SU-DHL-6 (cell line): ENCODE results near the gene PDZD2.

Experiments
- EZH2phosphoT487 ChIP-seq: fragments of 200-600 bp; sonication (generic), shearing (Covaris generic); conservative IDR thresholded peaks from 2 replicates; pipeline ENCODE4 v1.6.1; 2018; ENCODE audit warnings: mild to moderate bottlenecking, antibody characterized with exemption, low read length, moderate library complexity, mixed read lengths
- TF ChIP-seq, protein P1 (sequence below): fragments of 200-600 bp; sonication (generic); IDR thresholded peaks from one replicate; pipeline ENCODE4 v1.5.1; 2017; ENCODE audit warnings: antibody characterized with exemption, mild to moderate bottlenecking, low read length, moderate library complexity; ENCODE audit not compliant: insufficient read depth, poor library complexity, severe bottlenecking

DNA sequence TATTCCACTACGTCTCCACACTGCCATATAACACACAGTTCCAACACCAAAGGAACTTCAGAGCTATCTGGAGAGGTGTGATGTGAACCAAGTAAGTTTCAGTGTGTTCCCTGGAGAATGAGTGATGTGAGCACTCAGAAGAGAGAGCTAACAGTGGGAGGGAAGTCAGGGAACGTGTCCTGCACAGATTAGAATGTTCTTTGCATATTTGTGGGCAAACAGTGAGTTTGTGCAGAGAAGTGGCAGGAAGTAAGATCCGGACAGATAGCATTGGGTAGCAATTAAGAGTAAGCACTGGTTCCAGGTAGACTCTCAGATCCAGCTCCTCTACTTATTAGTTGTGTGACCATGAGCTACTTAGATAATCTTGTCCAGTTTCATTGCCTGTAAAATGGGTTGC is 206.4 kb downstream of the PDZD2 start:
- TF ChIP-seq, protein P1, sequence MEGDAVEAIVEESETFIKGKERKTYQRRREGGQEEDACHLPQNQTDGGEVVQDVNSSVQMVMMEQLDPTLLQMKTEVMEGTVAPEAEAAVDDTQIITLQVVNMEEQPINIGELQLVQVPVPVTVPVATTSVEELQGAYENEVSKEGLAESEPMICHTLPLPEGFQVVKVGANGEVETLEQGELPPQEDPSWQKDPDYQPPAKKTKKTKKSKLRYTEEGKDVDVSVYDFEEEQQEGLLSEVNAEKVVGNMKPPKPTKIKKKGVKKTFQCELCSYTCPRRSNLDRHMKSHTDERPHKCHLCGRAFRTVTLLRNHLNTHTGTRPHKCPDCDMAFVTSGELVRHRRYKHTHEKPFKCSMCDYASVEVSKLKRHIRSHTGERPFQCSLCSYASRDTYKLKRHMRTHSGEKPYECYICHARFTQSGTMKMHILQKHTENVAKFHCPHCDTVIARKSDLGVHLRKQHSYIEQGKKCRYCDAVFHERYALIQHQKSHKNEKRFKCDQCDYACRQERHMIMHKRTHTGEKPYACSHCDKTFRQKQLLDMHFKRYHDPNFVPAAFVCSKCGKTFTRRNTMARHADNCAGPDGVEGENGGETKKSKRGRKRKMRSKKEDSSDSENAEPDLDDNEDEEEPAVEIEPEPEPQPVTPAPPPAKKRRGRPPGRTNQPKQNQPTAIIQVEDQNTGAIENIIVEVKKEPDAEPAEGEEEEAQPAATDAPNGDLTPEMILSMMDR: no peak
- TF ChIP-seq EZH2phosphoT487: no peak
